WTC11 (cell line): ENCODE data around the gene GRWD1.

Experiments
- FOXP1 ChIP-seq: sonication (generic); formaldehyde crosslinking; IDR thresholded peaks from 2 replicates; pipeline ENCODE4 v1.8.0; 2022; ENCODE audit warnings: missing genetic modification reagents, mild to moderate bottlenecking, moderate library complexity, borderline replicate concordance
- NFE2L1 ChIP-seq: sonication (generic); formaldehyde crosslinking; IDR thresholded peaks from 2 replicates; pipeline ENCODE4 v1.8.1; 2023; ENCODE audit warnings: missing genetic modification reagents
- PRRX2 ChIP-seq: fragments of 250-450 bp; sonication (Bioruptor Pico); IDR thresholded peaks from 2 replicates; pipeline ENCODE4 v1.8.0; 2021; ENCODE audit warnings: mild to moderate bottlenecking
- SOX15 ChIP-seq: fragments of 250-450 bp; sonication (Bioruptor Pico); IDR thresholded peaks from 2 replicates; pipeline ENCODE4 v1.9.0; 2021; ENCODE audit warnings: mild to moderate bottlenecking
- TEAD4 ChIP-seq: sonication (generic); formaldehyde crosslinking; IDR thresholded peaks from 2 replicates; pipeline ENCODE4 v1.8.0; 2022; ENCODE audit warnings: mild to moderate bottlenecking, missing genetic modification reagents
- ZNF121 ChIP-seq: sonication (generic); formaldehyde crosslinking; IDR thresholded peaks from 2 replicates; pipeline ENCODE4 v1.8.0; 2023; ENCODE audit warnings: missing genetic modification reagents
- TF ChIP-seq, protein P1 (sequence below): fragments of 200-600 bp; IDR thresholded peaks from 2 replicates; pipeline ENCODE4 v1.8.0; 2022; ENCODE audit warnings: antibody characterized with exemption
- TF ChIP-seq, protein P2 (sequence below): sonication (generic); formaldehyde crosslinking; conservative IDR thresholded peaks from 2 replicates; pipeline ENCODE4 v1.8.1; 2023; ENCODE audit warnings: mild to moderate bottlenecking, low read depth, missing genetic modification reagents, moderate library complexity
- TF ChIP-seq, protein P3 (sequence below): sonication (generic); formaldehyde crosslinking; IDR thresholded peaks from 2 replicates; pipeline ENCODE4 v1.8.1; 2022; ENCODE audit warnings: low read depth, mild to moderate bottlenecking, moderate library complexity, missing genetic modification reagents, borderline replicate concordance
- TF ChIP-seq, protein P4 (sequence below): sonication (generic); formaldehyde crosslinking; IDR thresholded peaks from 2 replicates; pipeline ENCODE4 v1.8.0; 2023; ENCODE audit warnings: missing genetic modification reagents
- TF ChIP-seq, protein P5 (sequence below): sonication (generic); formaldehyde crosslinking; IDR thresholded peaks from 2 replicates; pipeline ENCODE4 v1.8.1; 2023; ENCODE audit warnings: mild to moderate bottlenecking, missing genetic modification reagents

DNA sequence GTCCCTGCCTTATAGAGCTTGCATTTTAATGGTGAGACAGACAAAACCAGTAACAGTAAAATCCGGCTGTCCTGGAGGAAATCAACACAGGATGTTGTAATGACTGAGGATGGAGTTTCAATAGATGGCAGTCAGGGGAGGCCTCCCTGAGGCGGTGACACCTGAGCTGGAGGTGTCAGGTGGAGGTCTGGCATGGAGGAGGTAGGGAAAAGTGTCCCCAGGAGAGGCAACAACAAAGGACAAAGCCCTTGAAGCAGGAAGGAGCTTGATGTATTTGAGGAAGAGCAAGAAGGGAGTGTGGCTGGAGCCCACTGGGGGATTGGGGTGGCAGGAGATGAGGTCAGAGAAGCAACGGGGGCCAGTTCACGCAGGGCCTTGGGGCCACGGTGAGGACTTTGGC is 44.5 kb upstream of the GRWD1 start:
- TF ChIP-seq, protein P1, sequence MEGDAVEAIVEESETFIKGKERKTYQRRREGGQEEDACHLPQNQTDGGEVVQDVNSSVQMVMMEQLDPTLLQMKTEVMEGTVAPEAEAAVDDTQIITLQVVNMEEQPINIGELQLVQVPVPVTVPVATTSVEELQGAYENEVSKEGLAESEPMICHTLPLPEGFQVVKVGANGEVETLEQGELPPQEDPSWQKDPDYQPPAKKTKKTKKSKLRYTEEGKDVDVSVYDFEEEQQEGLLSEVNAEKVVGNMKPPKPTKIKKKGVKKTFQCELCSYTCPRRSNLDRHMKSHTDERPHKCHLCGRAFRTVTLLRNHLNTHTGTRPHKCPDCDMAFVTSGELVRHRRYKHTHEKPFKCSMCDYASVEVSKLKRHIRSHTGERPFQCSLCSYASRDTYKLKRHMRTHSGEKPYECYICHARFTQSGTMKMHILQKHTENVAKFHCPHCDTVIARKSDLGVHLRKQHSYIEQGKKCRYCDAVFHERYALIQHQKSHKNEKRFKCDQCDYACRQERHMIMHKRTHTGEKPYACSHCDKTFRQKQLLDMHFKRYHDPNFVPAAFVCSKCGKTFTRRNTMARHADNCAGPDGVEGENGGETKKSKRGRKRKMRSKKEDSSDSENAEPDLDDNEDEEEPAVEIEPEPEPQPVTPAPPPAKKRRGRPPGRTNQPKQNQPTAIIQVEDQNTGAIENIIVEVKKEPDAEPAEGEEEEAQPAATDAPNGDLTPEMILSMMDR, result no peak
- TF ChIP-seq, protein P2, sequence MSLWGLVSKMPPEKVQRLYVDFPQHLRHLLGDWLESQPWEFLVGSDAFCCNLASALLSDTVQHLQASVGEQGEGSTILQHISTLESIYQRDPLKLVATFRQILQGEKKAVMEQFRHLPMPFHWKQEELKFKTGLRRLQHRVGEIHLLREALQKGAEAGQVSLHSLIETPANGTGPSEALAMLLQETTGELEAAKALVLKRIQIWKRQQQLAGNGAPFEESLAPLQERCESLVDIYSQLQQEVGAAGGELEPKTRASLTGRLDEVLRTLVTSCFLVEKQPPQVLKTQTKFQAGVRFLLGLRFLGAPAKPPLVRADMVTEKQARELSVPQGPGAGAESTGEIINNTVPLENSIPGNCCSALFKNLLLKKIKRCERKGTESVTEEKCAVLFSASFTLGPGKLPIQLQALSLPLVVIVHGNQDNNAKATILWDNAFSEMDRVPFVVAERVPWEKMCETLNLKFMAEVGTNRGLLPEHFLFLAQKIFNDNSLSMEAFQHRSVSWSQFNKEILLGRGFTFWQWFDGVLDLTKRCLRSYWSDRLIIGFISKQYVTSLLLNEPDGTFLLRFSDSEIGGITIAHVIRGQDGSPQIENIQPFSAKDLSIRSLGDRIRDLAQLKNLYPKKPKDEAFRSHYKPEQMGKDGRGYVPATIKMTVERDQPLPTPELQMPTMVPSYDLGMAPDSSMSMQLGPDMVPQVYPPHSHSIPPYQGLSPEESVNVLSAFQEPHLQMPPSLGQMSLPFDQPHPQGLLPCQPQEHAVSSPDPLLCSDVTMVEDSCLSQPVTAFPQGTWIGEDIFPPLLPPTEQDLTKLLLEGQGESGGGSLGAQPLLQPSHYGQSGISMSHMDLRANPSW (CRISPR knock-in tag), result no peak
- TF ChIP-seq FOXP1 (no peak), ZNF121 (CRISPR knock-in tag) (no peak), SOX15 (no peak), NFE2L1 (CRISPR knock-in tag) (no peak), PRRX2 (peak; percentile 41; the same call in 1 of the 2 replicates), TEAD4 (CRISPR knock-in tag) (no peak)
- TF ChIP-seq, protein P3, sequence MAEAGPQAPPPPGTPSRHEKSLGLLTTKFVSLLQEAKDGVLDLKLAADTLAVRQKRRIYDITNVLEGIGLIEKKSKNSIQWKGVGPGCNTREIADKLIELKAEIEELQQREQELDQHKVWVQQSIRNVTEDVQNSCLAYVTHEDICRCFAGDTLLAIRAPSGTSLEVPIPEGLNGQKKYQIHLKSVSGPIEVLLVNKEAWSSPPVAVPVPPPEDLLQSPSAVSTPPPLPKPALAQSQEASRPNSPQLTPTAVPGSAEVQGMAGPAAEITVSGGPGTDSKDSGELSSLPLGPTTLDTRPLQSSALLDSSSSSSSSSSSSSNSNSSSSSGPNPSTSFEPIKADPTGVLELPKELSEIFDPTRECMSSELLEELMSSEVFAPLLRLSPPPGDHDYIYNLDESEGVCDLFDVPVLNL (CRISPR knock-in tag), result no peak
- TF ChIP-seq, protein P4, sequence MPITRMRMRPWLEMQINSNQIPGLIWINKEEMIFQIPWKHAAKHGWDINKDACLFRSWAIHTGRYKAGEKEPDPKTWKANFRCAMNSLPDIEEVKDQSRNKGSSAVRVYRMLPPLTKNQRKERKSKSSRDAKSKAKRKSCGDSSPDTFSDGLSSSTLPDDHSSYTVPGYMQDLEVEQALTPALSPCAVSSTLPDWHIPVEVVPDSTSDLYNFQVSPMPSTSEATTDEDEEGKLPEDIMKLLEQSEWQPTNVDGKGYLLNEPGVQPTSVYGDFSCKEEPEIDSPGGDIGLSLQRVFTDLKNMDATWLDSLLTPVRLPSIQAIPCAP (CRISPR knock-in tag), result no peak
- TF ChIP-seq, protein P5, sequence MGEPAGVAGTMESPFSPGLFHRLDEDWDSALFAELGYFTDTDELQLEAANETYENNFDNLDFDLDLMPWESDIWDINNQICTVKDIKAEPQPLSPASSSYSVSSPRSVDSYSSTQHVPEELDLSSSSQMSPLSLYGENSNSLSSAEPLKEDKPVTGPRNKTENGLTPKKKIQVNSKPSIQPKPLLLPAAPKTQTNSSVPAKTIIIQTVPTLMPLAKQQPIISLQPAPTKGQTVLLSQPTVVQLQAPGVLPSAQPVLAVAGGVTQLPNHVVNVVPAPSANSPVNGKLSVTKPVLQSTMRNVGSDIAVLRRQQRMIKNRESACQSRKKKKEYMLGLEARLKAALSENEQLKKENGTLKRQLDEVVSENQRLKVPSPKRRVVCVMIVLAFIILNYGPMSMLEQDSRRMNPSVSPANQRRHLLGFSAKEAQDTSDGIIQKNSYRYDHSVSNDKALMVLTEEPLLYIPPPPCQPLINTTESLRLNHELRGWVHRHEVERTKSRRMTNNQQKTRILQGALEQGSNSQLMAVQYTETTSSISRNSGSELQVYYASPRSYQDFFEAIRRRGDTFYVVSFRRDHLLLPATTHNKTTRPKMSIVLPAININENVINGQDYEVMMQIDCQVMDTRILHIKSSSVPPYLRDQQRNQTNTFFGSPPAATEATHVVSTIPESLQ (CRISPR knock-in tag), result no peak
